Tibial nerve (tissue), 4 donors: ENCODE measurements around the gene ALX4. TPM values are rescaled to one million over a fixed set of nuclear protein-coding genes. Genes with fewer than 3 reads are reported as not detected.

Experiments
- DNase-seq, 2 donors: peaks; one replicate each; pipeline ENCODE4 v3.0.0-alpha.2; 2019; ENCODE audit warnings: low spot score in 2 of 2
- H3K27ac ChIP-seq, 4 donors: fragments of 200-600 bp; sonication (generic) in 3 of 4; one replicate each; pipeline ENCODE4 v1.5.1; 2017 to 2019; ENCODE audit warnings: mild to moderate bottlenecking in 1 of 4
- H3K27me3 ChIP-seq, 2 donors: fragments of 200-600 bp; sonication (generic) in 1 of 2; one replicate each; pipeline versions ENCODE4 v1.5.1 to v1.6.0; 2017 to 2019
- H3K36me3 ChIP-seq, 3 donors: fragments of 200-600 bp; sonication (generic); one replicate each; pipeline ENCODE4 v1.5.1; 2018 to 2019
- H3K4me1 ChIP-seq, 4 donors: fragments of 200-600 bp; sonication (generic) in 3 of 4; one replicate each; pipeline ENCODE4 v1.5.1; 2017 to 2019
- H3K4me3 ChIP-seq, 4 donors: fragments of 200-600 bp; sonication (generic) in 3 of 4; one replicate each; pipeline ENCODE4 v1.5.1; 2017 to 2019; ENCODE audit warnings: mild to moderate bottlenecking in 1 of 4, moderate library complexity in 1 of 4
- H3K9me3 ChIP-seq, 4 donors: fragments of 200-600 bp; sonication (generic) in 3 of 4; one replicate each; pipeline ENCODE4 v1.5.1; 2017 to 2019
- CTCF ChIP-seq, 5 experiments: fragments of 200-600 bp in 3 of 5; fragments of 450-650 bp in 2 of 5; sonication (generic) in 3 of 5; IDR thresholded peaks; one replicate each; pipeline ENCODE4 v1.5.1; 2016 to 2019; ENCODE audit warnings: antibody characterized with exemption in 5 of 5, mild to moderate bottlenecking in 3 of 5, moderate library complexity in 2 of 5
- EP300 ChIP-seq, 2 donors: sonication (generic); formaldehyde crosslinking; IDR thresholded peaks; one replicate each; pipeline ENCODE4 v1.6.1; 2017; ENCODE audit warnings: antibody characterized with exemption in 2 of 2, mild to moderate bottlenecking in 1 of 2
- POLR2A ChIP-seq, 2 donors: fragments of 450-650 bp; IDR thresholded peaks; one replicate each; pipeline ENCODE4 v1.6.1; 2017; ENCODE audit warnings: antibody characterized with exemption in 2 of 2, mild to moderate bottlenecking in 2 of 2, moderate library complexity in 2 of 2
- WGBS, 2 donors: methylation state at CpG; one replicate each; pipeline ENCODE4 v1.1.5; 2018; 5-methylcytosine and 5-hydroxymethylcytosine counted together
- total RNA-seq, 4 donors: library from RNA; depleted of rRNA; stranded (reverse); fragments of >200 nt; gene quantifications; one replicate each; pipeline ENCODE4 v1.1.0, GENCODE V29; 2016

Gene ALX4
- total RNA-seq, 4 donors from 2014 or later, result under 0.01 to 0.30 (median 0.22) TPM; not detected in 1

GRCh38 chr11:44301564-44302271 lies 8.2 kb downstream of the ALX4 start:
- Histone ChIP-seq H3K9me3 (no peaks in the 10 kb centered on the region), H3K27ac (no peak overlapping the region), H3K36me3 (no peaks in the 10 kb centered on the region), H3K27me3 (peaks cover 0 to 61% of the 10 kb centered on the region in 2 donors), H3K4me1 (peaks cover 0 to 34% (median 7%) of the 10 kb centered on the region in 4 donors), H3K4me3 (no peak overlapping the region)
- WGBS, 2 donors, result 65 to 89% methylated on average over 3 to 7 of the region's 20 CpGs
- DNase-seq, result no peak
- no peak for TF ChIP-seq CTCF (IDR thresholded peaks at IDR 0.05)

- Histone ChIP-seq H3K36me3 (no peaks in the 10 kb centered on the region), H3K4me1 (peaks cover 0 to 28% (median 7%) of the 10 kb centered on the region in 4 donors), H3K9me3 (no peaks in the 10 kb centered on the region), H3K27me3 (peaks cover 0 to 54% of the 10 kb centered on the region in 2 donors), H3K27ac (no peak overlapping the region), H3K4me3 (no peak overlapping the region)
- 62 to 63% methylated on average over 6 of the region's 6 CpGs for WGBS, 2 donors
- TF ChIP-seq CTCF (IDR thresholded peaks at IDR 0.05) (no peak), POLR2A (IDR thresholded peaks at IDR 0.05) (no peak), EP300 (IDR thresholded peaks at IDR 0.05) (no peak)
- DNase-seq, result no peak
These were observed 8.9 kb downstream of the ALX4 start for GRCh38 chr11:44300844-44301563.

- no peak for DNase-seq
- WGBS, 2 donors, result 91 to 92% methylated on average over 2 of the region's 2 CpGs
- TF ChIP-seq POLR2A (IDR thresholded peaks at IDR 0.05) (no peak), EP300 (IDR thresholded peaks at IDR 0.05) (no peak), CTCF (IDR thresholded peaks at IDR 0.05) (no peak)
- peaks cover 0 to 7% (median 0%) of the 10 kb centered on the region in 4 donors for H3K4me1 ChIP-seq
- no peak overlapping the region for H3K4me3 ChIP-seq
- H3K27me3 ChIP-seq, result peaks cover 0 to 32% of the 10 kb centered on the region in 2 donors
- no peaks in the 10 kb centered on the region for H3K9me3 ChIP-seq
- no peaks in the 10 kb centered on the region for H3K36me3 ChIP-seq
- H3K27ac ChIP-seq, result no peak overlapping the region
These were observed 11.1 kb downstream of the ALX4 start for GRCh38 chr11:44298862-44299261.

GRCh38 chr11:44290208-44290607 lies 19.7 kb downstream of the ALX4 start:
- TF ChIP-seq EP300 (IDR thresholded peaks at IDR 0.05) (no peak), POLR2A (IDR thresholded peaks at IDR 0.05) (no peak), CTCF (IDR thresholded peaks at IDR 0.05) (no peak)
- WGBS, 2 donors, result 49 to 78% methylated on average over 4 of the region's 4 CpGs
- Histone ChIP-seq H3K27ac (no peak overlapping the region), H3K9me3 (no peaks in the 10 kb centered on the region), H3K4me3 (no peak overlapping the region), H3K27me3 (no peaks in the 10 kb centered on the region), H3K4me1 (no peaks in the 10 kb centered on the region), H3K36me3 (no peaks in the 10 kb centered on the region)
- DNase-seq, result no peak

GRCh38 chr11:44288133-44288526 lies 21.8 kb downstream of the ALX4 start:
- H3K4me1 ChIP-seq, result no peaks in the 10 kb centered on the region
- DNase-seq, result no peak
- H3K27me3 ChIP-seq, result no peaks in the 10 kb centered on the region
- TF ChIP-seq EP300 (IDR thresholded peaks at IDR 0.05) (no peak), POLR2A (IDR thresholded peaks at IDR 0.05) (no peak), CTCF (IDR thresholded peaks at IDR 0.05) (no peak)
- no peaks in the 10 kb centered on the region for H3K36me3 ChIP-seq
- WGBS, 2 donors, result 90 to 92% methylated on average over 3 of the region's 3 CpGs
- no peak overlapping the region for H3K27ac ChIP-seq
- H3K4me3 ChIP-seq, result no peak overlapping the region
- no peaks in the 10 kb centered on the region for H3K9me3 ChIP-seq
